CD14-positive monocyte (primary cell): Measurements from ENCODE around the gene DYRK3. TPM values are rescaled to one million over a fixed set of nuclear protein-coding genes. Genes with fewer than 3 reads are reported as not detected.

Experiments used
- DNase-seq, 3 donors: peaks; one replicate each; pipeline ENCODE4 v3.0.0-alpha.2; 2011 to 2022
- H2AFZ ChIP-seq: 2 replicates; pipeline ENCODE4 v1.6.0; 2012; ENCODE audit warnings: mild to moderate bottlenecking, low read depth, low read length, inconsistent platforms; ENCODE audit not compliant: insufficient read depth, poor library complexity, severe bottlenecking
- H3K27ac ChIP-seq, 2 donors: 1 replicate in 1 of 2; 2 replicates in 1 of 2; pipeline ENCODE4 v1.5.1; 2012 to 2013; ENCODE audit warnings: low read length in 2 of 2, control low read depth in 1 of 2, inconsistent platforms in 1 of 2, low read depth in 1 of 2, mild to moderate bottlenecking in 1 of 2
- H3K27me3 ChIP-seq, 2 donors: one replicate each; pipeline versions ENCODE4 v1.6.0 to v1.6.1; 2011 to 2013; ENCODE audit warnings: low read length in 2 of 2; ENCODE audit not compliant: control insufficient read depth in 2 of 2, insufficient read depth in 2 of 2
- H3K36me3 ChIP-seq, 2 donors: replicated peaks in 1 of 2; 1 replicate in 1 of 2; 2 replicates in 1 of 2; pipeline versions ENCODE4 v1.5.1 to v1.6.1; 2012 to 2013; ENCODE audit warnings: low read length in 2 of 2, control low read depth in 1 of 2, inconsistent platforms in 1 of 2, mild to moderate bottlenecking in 1 of 2; ENCODE audit not compliant: insufficient read depth in 2 of 2, control insufficient read depth in 1 of 2
- H3K4me1 ChIP-seq, 2 donors: 1 replicate in 1 of 2; 2 replicates in 1 of 2; pipeline versions ENCODE4 v1.5.1 to v1.6.1; 2012 to 2013; ENCODE audit warnings: low read length in 2 of 2, control low read depth in 1 of 2, inconsistent platforms in 1 of 2, mild to moderate bottlenecking in 1 of 2, moderate library complexity in 1 of 2; ENCODE audit not compliant: insufficient read depth in 2 of 2, control insufficient read depth in 1 of 2
- H3K4me2 ChIP-seq: replicated peaks from 2 replicates; pipeline ENCODE3; 2012; ENCODE audit warnings: low read length, moderate library complexity, mild to moderate bottlenecking; ENCODE audit not compliant: poor library complexity, severe bottlenecking; ENCODE audit errors: extremely low read depth
- H3K4me3 ChIP-seq, 3 experiments: fragments of 200-600 bp in 1 of 3; sonication (generic) in 1 of 3; replicated peaks in 1 of 3; 1 replicate in 2 of 3; 2 replicates in 1 of 3; pipeline ENCODE4 v1.5.1; 2011 to 2013; ENCODE audit warnings: low read length in 3 of 3, mild to moderate bottlenecking in 3 of 3, control low read depth in 2 of 3, low read depth in 2 of 3, inconsistent platforms in 1 of 3, moderate library complexity in 1 of 3
- H3K79me2 ChIP-seq: 2 replicates; pipeline ENCODE4 v1.6.0; 2012; ENCODE audit warnings: mild to moderate bottlenecking, control low read depth, inconsistent platforms, low read length, moderate library complexity; ENCODE audit not compliant: insufficient read depth
- H3K9ac ChIP-seq: 2 replicates; pipeline ENCODE4 v1.6.0; 2017; ENCODE audit warnings: low read length, mild to moderate bottlenecking; ENCODE audit not compliant: insufficient read depth, poor library complexity, severe bottlenecking
- H3K9me3 ChIP-seq, 2 donors: replicated peaks in 1 of 2; 1 replicate in 1 of 2; 2 replicates in 1 of 2; pipeline versions ENCODE4 v1.5.1 to v1.6.1; 2012 to 2013; ENCODE audit warnings: low read length in 2 of 2, control low read depth in 1 of 2; ENCODE audit not compliant: control insufficient read depth in 1 of 2, insufficient read depth in 1 of 2
- H4K20me1 ChIP-seq: 2 replicates; pipeline ENCODE4 v1.6.0; 2012; ENCODE audit warnings: mild to moderate bottlenecking, low read length, control low read depth, moderate library complexity; ENCODE audit not compliant: insufficient read depth
- H3K27ac Mint-ChIP-seq, 7 donors: one replicate each; pipeline ENCODE4 v1.8.0; 2020; ENCODE audit warnings: mild to moderate bottlenecking in 7 of 7, mixed read lengths in 7 of 7, moderate library complexity in 6 of 7, inconsistent platforms in 2 of 7
- H3K27me3 Mint-ChIP-seq, 3 donors: one replicate each; pipeline ENCODE4 v1.8.0; 2021 to 2022; ENCODE audit warnings: low read depth in 3 of 3, mild to moderate bottlenecking in 3 of 3, mixed read lengths in 3 of 3, moderate library complexity in 3 of 3, inconsistent platforms in 1 of 3
- H3K36me3 Mint-ChIP-seq, 2 donors: one replicate each; pipeline ENCODE4 v1.8.0; 2020; ENCODE audit warnings: mixed read lengths in 2 of 2, inconsistent platforms in 1 of 2, mild to moderate bottlenecking in 1 of 2
- H3K4me1 Mint-ChIP-seq: one replicate; pipeline ENCODE4 v1.8.0; 2020; ENCODE audit warnings: mild to moderate bottlenecking, mixed read lengths
- H3K4me3 Mint-ChIP-seq, 2 donors: one replicate each; pipeline ENCODE4 v1.8.0; 2020; ENCODE audit warnings: mild to moderate bottlenecking in 2 of 2, mixed read lengths in 2 of 2, moderate library complexity in 1 of 2
- H3K9me3 Mint-ChIP-seq, 7 donors: one replicate each; pipeline ENCODE4 v1.8.0; 2020 to 2022; ENCODE audit warnings: mixed read lengths in 7 of 7, mild to moderate bottlenecking in 6 of 7, moderate library complexity in 6 of 7, inconsistent platforms in 2 of 7
- CTCF ChIP-seq: fragments of 200-600 bp; IDR thresholded peaks from one replicate; pipeline ENCODE4 v1.8.0; 2022; ENCODE audit warnings: antibody characterized with exemption, mild to moderate bottlenecking
- WGBS: methylation state at CpG from one replicate; pipeline ENCODE4 v1.1.5; 2013; ENCODE audit warnings: missing lambda C conversion rate; ENCODE audit not compliant: insufficient coverage; 5-methylcytosine and 5-hydroxymethylcytosine counted together
- intact Hi-C, 2 donors: fragments of 100-400 bp; cut with micrococcal nuclease; formaldehyde crosslinking; loops; one replicate each; pipeline versions ENCODE4 v1.15.0 to v1.15.1; 2023
- polyA plus RNA-seq, 3 donors: library from polyadenylated mRNA; depleted of rRNA in 1 of 3; unstranded in 2 of 3; stranded (reverse) in 1 of 3; fragments of 300-500 nt in 2 of 3; fragments of >200 nt in 1 of 3; fragmentation: Illumina TruSeq in 2 of 3; gene quantifications; 1 replicate in 2 of 3; 2 replicates in 1 of 3; pipeline ENCODE4 v1.2.3, GENCODE V29; 2012 to 2021

Gene DYRK3
- polyA plus RNA-seq, 3 donors = 0.13 TPM; not detected in 2

GRCh38 chr1:206674745-206675175, 39.4 kb downstream of the DYRK3 start:
- H3K27ac ChIP-seq = no peak overlapping the region
- no peaks in the 10 kb centered on the region for H3K79me2 ChIP-seq
- Mint-ChIP-seq H3K27ac (peak overlapping the region in 1 of 7 donors; percentile 11), H3K9me3 (peaks cover 0 to 2% (median 0%) of the 10 kb centered on the region in 7 donors), H3K27me3 (peaks cover 22 to 33% (median 28%) of the 10 kb centered on the region in 3 donors), H3K4me1 (peaks cover 9% of the 10 kb centered on the region), H3K36me3 (peaks cover 7% of the 10 kb centered on the region in 2 donors), H3K4me3 (peak overlapping the region in 1 of 2 donors; percentile 75)
- no peak for TF ChIP-seq CTCF
- intact Hi-C loops = no loop called here
- peaks cover 36 to 38% of the 10 kb centered on the region in 2 donors for H3K4me1 ChIP-seq
- H3K9me3 ChIP-seq = no peaks in the 10 kb centered on the region
- H3K4me3 ChIP-seq = no peak overlapping the region
- H3K9ac ChIP-seq = no peak overlapping the region
- no peak for DNase-seq
- H2AFZ ChIP-seq = no peak overlapping the region
- peaks cover 51% of the 10 kb centered on the region for H4K20me1 ChIP-seq
- peaks cover 7 to 12% of the 10 kb centered on the region in 2 donors for H3K27me3 ChIP-seq
- no peak overlapping the region for H3K4me2 ChIP-seq
- WGBS = 67% methylated on average over 1 of the region's 1 CpG
- no peaks in the 10 kb centered on the region for H3K36me3 ChIP-seq

GRCh38 chr1:206676499-206676898, 41.2 kb downstream of the DYRK3 start:
- no peak for TF ChIP-seq CTCF
- peaks cover 7% of the 10 kb centered on the region in 2 donors for H3K36me3 Mint-ChIP-seq
- Histone ChIP-seq H3K79me2 (no peaks in the 10 kb centered on the region), H3K27me3 (peaks cover 4 to 5% of the 10 kb centered on the region in 2 donors), H3K9ac (no peak overlapping the region), H3K9me3 (no peaks in the 10 kb centered on the region), H3K4me1 (peaks cover 51 to 55% of the 10 kb centered on the region in 2 donors), H4K20me1 (peaks cover 63% of the 10 kb centered on the region), H3K4me2 (no peak overlapping the region), H3K27ac (no peak overlapping the region), H3K4me3 (no peak overlapping the region), H2AFZ (no peak overlapping the region), H3K36me3 (no peaks in the 10 kb centered on the region)
- H3K27me3 Mint-ChIP-seq = peaks cover 15 to 22% (median 21%) of the 10 kb centered on the region in 3 donors
- no peak for DNase-seq
- 5% methylated on average over 2 of the region's 2 CpGs for WGBS
- peaks cover 0 to 2% (median 0%) of the 10 kb centered on the region in 7 donors for H3K9me3 Mint-ChIP-seq
- peaks cover 17% of the 10 kb centered on the region for H3K4me1 Mint-ChIP-seq
- H3K4me3 Mint-ChIP-seq = no peak overlapping the region
- H3K27ac Mint-ChIP-seq = no peak overlapping the region
- intact Hi-C loops = no loop called here
